ENCODE data around the gene PDCD7. TPM values are rescaled to one million over a fixed set of nuclear protein-coding genes. Genes with fewer than 3 reads are reported as not detected.

PDCD7 gene
- total RNA-seq, 4 donors from 2014 or later = 26.4 to 70.7 (median 30.4) TPM

DNA sequence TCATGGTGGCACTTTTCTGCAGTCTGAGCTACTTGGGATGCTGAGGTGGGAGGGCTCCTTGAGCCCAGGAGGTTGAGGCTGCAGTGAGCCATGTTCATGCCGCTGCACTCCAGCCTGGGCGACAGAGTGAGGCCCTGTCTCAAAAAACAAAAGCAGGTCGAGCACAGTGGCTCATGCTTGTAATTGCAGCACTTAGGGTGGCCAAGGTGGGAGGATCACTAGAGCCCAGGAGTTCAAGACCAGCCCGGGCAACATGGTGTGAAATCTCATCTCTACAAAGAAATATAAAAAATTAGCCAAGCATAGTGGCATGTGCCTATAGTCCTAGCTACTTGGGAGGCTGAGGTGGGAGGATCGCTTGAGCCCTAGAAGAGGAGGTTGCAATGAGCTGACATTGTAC is 28.6 kb downstream of the PDCD7 start:
- Histone ChIP-seq H3K4me3 (no peak overlapping the region), H3K27me3 (no peaks in the 10 kb centered on the region), H3K36me3 (peaks cover 0 to 68% of the 10 kb centered on the region in 2 donors), H3K9me3 (no peaks in the 10 kb centered on the region), H3K4me1 (peaks cover 0 to 18% (median 6%) of the 10 kb centered on the region in 3 donors), H3K27ac (no peak overlapping the region)
- no peak for ATAC-seq
- TF ChIP-seq POLR2A (IDR thresholded peaks at IDR 0.05) (no peak), EP300 (IDR thresholded peaks at IDR 0.05) (no peak), POLR2AphosphoS5 (IDR thresholded peaks at IDR 0.05) (no peak)
- TF ChIP-seq, protein P1, sequence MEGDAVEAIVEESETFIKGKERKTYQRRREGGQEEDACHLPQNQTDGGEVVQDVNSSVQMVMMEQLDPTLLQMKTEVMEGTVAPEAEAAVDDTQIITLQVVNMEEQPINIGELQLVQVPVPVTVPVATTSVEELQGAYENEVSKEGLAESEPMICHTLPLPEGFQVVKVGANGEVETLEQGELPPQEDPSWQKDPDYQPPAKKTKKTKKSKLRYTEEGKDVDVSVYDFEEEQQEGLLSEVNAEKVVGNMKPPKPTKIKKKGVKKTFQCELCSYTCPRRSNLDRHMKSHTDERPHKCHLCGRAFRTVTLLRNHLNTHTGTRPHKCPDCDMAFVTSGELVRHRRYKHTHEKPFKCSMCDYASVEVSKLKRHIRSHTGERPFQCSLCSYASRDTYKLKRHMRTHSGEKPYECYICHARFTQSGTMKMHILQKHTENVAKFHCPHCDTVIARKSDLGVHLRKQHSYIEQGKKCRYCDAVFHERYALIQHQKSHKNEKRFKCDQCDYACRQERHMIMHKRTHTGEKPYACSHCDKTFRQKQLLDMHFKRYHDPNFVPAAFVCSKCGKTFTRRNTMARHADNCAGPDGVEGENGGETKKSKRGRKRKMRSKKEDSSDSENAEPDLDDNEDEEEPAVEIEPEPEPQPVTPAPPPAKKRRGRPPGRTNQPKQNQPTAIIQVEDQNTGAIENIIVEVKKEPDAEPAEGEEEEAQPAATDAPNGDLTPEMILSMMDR (IDR thresholded peaks at IDR 0.05) = no peak
- 86 to 100% methylated on average over 1 to 5 of the region's 5 CpGs for WGBS, 2 donors (ENCODE audit: low coverage in 1 of 2)

DNA sequence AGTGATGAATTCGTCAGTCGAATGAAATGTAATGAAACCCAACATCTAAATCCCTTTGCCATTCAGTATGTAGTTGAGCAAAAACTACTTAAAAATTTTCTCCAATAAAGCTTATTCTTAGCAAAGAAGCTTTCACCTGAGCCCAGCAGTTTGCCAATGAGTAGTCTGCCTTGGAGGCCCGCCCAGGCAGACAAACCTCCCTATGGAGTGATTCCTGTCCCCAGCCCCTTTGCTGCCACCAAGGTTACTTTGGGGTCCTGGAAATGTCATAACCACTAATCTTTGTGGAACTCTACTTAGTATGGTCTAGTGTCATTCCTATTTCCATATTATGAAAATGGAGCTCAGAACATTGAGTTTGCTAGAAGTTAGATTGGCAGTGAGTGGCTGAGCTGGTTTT is 30.7 kb downstream of the PDCD7 start:
- Histone ChIP-seq H3K9me3 (no peaks in the 10 kb centered on the region), H3K4me3 (no peak overlapping the region), H3K36me3 (peaks cover 0 to 83% of the 10 kb centered on the region in 2 donors), H3K27ac (no peak overlapping the region), H3K27me3 (no peaks in the 10 kb centered on the region), H3K4me1 (peaks cover 0 to 18% (median 6%) of the 10 kb centered on the region in 3 donors)
- WGBS, 2 donors (ENCODE audit: low coverage in 1 of 2) = 87 to 91% methylated on average over 3 of the region's 3 CpGs
- ATAC-seq = no peak
- TF ChIP-seq POLR2AphosphoS5 (IDR thresholded peaks at IDR 0.05) (no peak), POLR2A (IDR thresholded peaks at IDR 0.05) (no peak), EP300 (IDR thresholded peaks at IDR 0.05) (no peak)
- TF ChIP-seq, protein P1 (IDR thresholded peaks at IDR 0.05) = no peak

DNA sequence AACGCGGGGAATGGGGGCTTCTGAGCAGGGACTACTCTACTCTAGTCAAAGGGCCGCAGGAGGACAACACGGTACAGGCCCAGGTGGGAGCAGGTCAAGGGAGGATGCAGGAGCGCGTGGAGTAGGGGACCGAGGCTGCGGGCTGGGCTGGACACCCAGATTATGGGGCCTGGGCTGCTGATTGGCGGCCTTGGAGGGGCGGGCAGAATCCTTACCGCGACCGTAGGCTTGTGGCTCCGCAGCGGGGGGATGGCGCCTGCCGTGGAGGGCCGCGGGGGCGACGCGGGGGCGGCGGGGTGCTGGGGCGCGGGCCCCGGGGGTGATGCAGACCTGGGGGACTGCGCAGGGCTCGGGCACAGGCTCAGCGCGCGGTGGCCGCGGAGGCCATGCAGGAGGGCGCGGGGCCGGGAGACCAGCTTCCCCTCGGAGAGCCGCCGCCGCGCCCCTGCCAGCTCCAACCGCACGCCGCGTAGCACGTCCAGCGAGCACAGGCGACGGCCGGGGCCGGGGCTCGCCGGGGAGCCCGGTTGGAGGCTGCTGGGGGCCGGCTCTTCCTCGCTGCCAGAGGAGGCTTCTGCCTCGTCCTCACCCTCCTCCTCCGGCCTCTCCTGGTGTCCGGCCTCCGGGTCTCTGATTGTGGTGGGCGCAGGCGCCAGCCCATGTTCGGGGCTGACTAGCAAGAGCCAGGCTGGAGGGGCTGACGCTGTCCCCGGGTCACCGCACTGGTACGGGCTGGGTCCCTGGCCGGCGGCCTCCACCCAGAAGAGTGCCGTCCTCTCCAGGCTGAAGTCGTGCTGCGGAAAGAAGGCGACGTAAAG is 31.5 kb downstream of the PDCD7 start:
- H3K27ac ChIP-seq = no peak overlapping the region

GRCh38 chr15:65101411-65101890 is 32.2 kb downstream of the PDCD7 start:
- Histone ChIP-seq H3K27ac (peak overlapping the region in 1 of 4 donors; percentile 27), H3K4me3 (no peak overlapping the region), H3K36me3 (peaks cover 0 to 83% of the 10 kb centered on the region in 2 donors), H3K9me3 (no peaks in the 10 kb centered on the region), H3K4me1 (peaks cover 0 to 26% (median 6%) of the 10 kb centered on the region in 3 donors), H3K27me3 (no peaks in the 10 kb centered on the region)
- TF ChIP-seq, protein P1 (IDR thresholded peaks at IDR 0.05) = peak in 3 of 4 experiments; percentile 83 to 92 (median 85)
- TF ChIP-seq POLR2AphosphoS5 (IDR thresholded peaks at IDR 0.05) (no peak), POLR2A (IDR thresholded peaks at IDR 0.05) (no peak)
- WGBS, 2 donors (ENCODE audit: low coverage in 1 of 2) = 44% methylated on average over 6 of the region's 9 CpGs; no CpG with 5 or more reads in 1 of the 2 donors
- peak; percentile 62 for ATAC-seq

More for the DNA sequence above, 31.5 kb downstream of the PDCD7 start:
- H3K36me3 ChIP-seq = peaks cover 0 to 84% of the 10 kb centered on the region in 2 donors
- H3K9me3 ChIP-seq = no peaks in the 10 kb centered on the region
- WGBS, 2 donors (ENCODE audit: low coverage in 1 of 2) = 11 to 54% methylated on average over 3 to 10 of the region's 75 CpGs
- H3K27me3 ChIP-seq = no peaks in the 10 kb centered on the region
- no peak overlapping the region for H3K4me3 ChIP-seq
- no peak for TF ChIP-seq EP300 (IDR thresholded peaks at IDR 0.05)
- TF ChIP-seq POLR2AphosphoS5 (IDR thresholded peaks at IDR 0.05) = no peak
- TF ChIP-seq, protein P1 (IDR thresholded peaks at IDR 0.05) = no peak
- no peak for TF ChIP-seq POLR2A (IDR thresholded peaks at IDR 0.05)
- peak; percentile 19 for ATAC-seq
- H3K4me1 ChIP-seq = peaks cover 0 to 19% (median 6%) of the 10 kb centered on the region in 3 donors
